K562 (cell line): Measurements from ENCODE around the gene SIGLEC5. TPM values are rescaled to one million over a fixed set of nuclear protein-coding genes. Genes with fewer than 3 reads are reported as not detected.

Source experiments
- ERF ChIP-seq: fragments of 450-650 bp; formaldehyde crosslinking; IDR thresholded peaks from 2 replicates; pipeline ENCODE4 v1.4.0; 2020; ENCODE audit warnings: mild to moderate bottlenecking, mixed read lengths
- FOXM1 ChIP-seq, 2 experiments: fragments of 450-650 bp in 1 of 2; sonication (generic) in 1 of 2; formaldehyde crosslinking in 1 of 2; IDR thresholded peaks; 2 replicates each; pipeline versions ENCODE4 v1.6.1 to v1.9.0; 2017 to 2022; ENCODE audit warnings: low read depth in 2 of 2, mild to moderate bottlenecking in 2 of 2, missing genetic modification reagents in 1 of 2, moderate library complexity in 1 of 2
- KAT8 ChIP-seq: fragments of 450-650 bp; IDR thresholded peaks from 2 replicates; pipeline ENCODE4 v1.6.1; 2016; ENCODE audit warnings: low read depth, mild to moderate bottlenecking
- NBN ChIP-seq: fragments of 450-650 bp; IDR thresholded peaks from 2 replicates; pipeline ENCODE4 v1.6.1; 2016; ENCODE audit warnings: low read depth, mild to moderate bottlenecking
- PPARD ChIP-seq: fragments of 250-450 bp; sonication (Bioruptor Pico); IDR thresholded peaks from 2 replicates; pipeline ENCODE4 v1.8.0; 2022; ENCODE audit warnings: inconsistent platforms, mild to moderate bottlenecking, moderate library complexity
- SMAD2 ChIP-seq: fragments of 150-350 bp; IDR thresholded peaks from 2 replicates; pipeline ENCODE4 v1.6.1; 2014; ENCODE audit warnings: low read depth, mild to moderate bottlenecking, low read length
- WHSC1 ChIP-seq: IDR thresholded peaks from one replicate; pipeline ENCODE4 v1.6.1; 2012; ENCODE audit warnings: low read length, control low read depth, inconsistent platforms
- ZNF12 ChIP-seq: sonication (generic); formaldehyde crosslinking; IDR thresholded peaks from 2 replicates; pipeline ENCODE4 v1.4.0; 2020; ENCODE audit warnings: mild to moderate bottlenecking, missing genetic modification reagents
- ZNF764 ChIP-seq: fragments of 250-450 bp; sonication (Bioruptor Pico); IDR thresholded peaks from 2 replicates; pipeline ENCODE4 v1.4.0; 2020; ENCODE audit warnings: low read depth, mild to moderate bottlenecking, moderate library complexity
- polyA plus RNA-seq, 8 experiments: library from polyadenylated mRNA; depleted of rRNA in 4 of 8; stranded (reverse) in 5 of 8; unstranded in 3 of 8; fragments of >200 nt; fragmentation: Nextera tagmentation in 2 of 8; fragmentation: Illumina TruSeq in 1 of 8; extraction: Ambion mirVana in 2 of 8; extraction: Trizol in 1 of 8; gene quantifications; 2 replicates each; pipeline versions ENCODE4 v1.2.1 to v1.2.3, GENCODE V29; 2011 to 2014; ENCODE audit warnings: inconsistent platforms in 1 of 8, missing spikeins in 1 of 8
- total RNA-seq, 7 experiments: library from RNA; depleted of rRNA in 6 of 7; stranded (reverse); fragments of >200 nt in 6 of 7; fragmentation: Illumina TruSeq in 2 of 7; extraction: Trizol in 2 of 7; gene quantifications; 2 replicates each; pipeline versions ENCODE4 v1.2.1 to v1.2.3, GENCODE V29; 2011 to 2021; ENCODE audit warnings: low replicate concordance in 1 of 7
- TF ChIP-seq, protein P1 (sequence below), 2 experiments: IDR thresholded peaks; 2 replicates each; pipeline ENCODE4 v1.6.1; 2012; ENCODE audit warnings: improper control_type of control experiment in 2 of 2, low read depth in 2 of 2, low read length in 2 of 2, borderline replicate concordance in 1 of 2
- TF ChIP-seq, protein P2 (sequence below): fragments of 450-650 bp; formaldehyde crosslinking; IDR thresholded peaks from 2 replicates; pipeline ENCODE4 v1.4.0; 2020; ENCODE audit warnings: mild to moderate bottlenecking
- TF ChIP-seq, protein P3 (sequence below), 2 experiments: fragments of 450-650 bp in 1 of 2; IDR thresholded peaks; 2 replicates each; pipeline ENCODE4 v1.6.1; 2011 to 2017; ENCODE audit warnings: low read depth in 2 of 2, antibody characterized with exemption in 1 of 2, borderline replicate concordance in 1 of 2, low read length in 1 of 2, mild to moderate bottlenecking in 1 of 2, mixed read lengths in 1 of 2; ENCODE audit not compliant: control insufficient read depth in 1 of 2
- TF ChIP-seq, protein P4 (sequence below): sonication (generic); formaldehyde crosslinking; IDR thresholded peaks from 2 replicates; pipeline ENCODE4 v1.9.0; 2022; ENCODE audit warnings: mild to moderate bottlenecking, missing genetic modification reagents

The SIGLEC5 gene
- total and polyA plus RNA-seq, 9 of the 15 experiments (the other 6 are each of a cell fraction or from before 2014, with no cell fraction given): 0.14 TPM; not detected in 8

GRCh38 chr19:51593969-51594773 is 36.0 kb downstream of the SIGLEC5 start (continued):
- TF ChIP-seq, protein P1, sequence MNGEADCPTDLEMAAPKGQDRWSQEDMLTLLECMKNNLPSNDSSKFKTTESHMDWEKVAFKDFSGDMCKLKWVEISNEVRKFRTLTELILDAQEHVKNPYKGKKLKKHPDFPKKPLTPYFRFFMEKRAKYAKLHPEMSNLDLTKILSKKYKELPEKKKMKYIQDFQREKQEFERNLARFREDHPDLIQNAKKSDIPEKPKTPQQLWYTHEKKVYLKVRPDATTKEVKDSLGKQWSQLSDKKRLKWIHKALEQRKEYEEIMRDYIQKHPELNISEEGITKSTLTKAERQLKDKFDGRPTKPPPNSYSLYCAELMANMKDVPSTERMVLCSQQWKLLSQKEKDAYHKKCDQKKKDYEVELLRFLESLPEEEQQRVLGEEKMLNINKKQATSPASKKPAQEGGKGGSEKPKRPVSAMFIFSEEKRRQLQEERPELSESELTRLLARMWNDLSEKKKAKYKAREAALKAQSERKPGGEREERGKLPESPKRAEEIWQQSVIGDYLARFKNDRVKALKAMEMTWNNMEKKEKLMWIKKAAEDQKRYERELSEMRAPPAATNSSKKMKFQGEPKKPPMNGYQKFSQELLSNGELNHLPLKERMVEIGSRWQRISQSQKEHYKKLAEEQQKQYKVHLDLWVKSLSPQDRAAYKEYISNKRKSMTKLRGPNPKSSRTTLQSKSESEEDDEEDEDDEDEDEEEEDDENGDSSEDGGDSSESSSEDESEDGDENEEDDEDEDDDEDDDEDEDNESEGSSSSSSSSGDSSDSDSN (IDR thresholded peaks at IDR 0.05; ENCODE audit: borderline replicate concordance in 1 of 2, low read depth in 2 of 2, low read length in 2 of 2): no peak
- TF ChIP-seq PPARD (CRISPR knock-in tag) (no peak), WHSC1 (no peak), ZNF12 (CRISPR knock-in tag) (peak; percentile 73; the same call in 1 of the 2 replicates), SMAD2 (no peak), ERF (no peak), ZNF764 (CRISPR knock-in tag) (no peak), FOXM1 (IDR thresholded peaks at IDR 0.05; ENCODE audit: low read depth) (no peak), FOXM1 (CRISPR knock-in tag; IDR thresholded peaks at IDR 0.05; ENCODE audit: low read depth) (no peak), KAT8 (no peak), NBN (no peak)
- TF ChIP-seq, protein P2, sequence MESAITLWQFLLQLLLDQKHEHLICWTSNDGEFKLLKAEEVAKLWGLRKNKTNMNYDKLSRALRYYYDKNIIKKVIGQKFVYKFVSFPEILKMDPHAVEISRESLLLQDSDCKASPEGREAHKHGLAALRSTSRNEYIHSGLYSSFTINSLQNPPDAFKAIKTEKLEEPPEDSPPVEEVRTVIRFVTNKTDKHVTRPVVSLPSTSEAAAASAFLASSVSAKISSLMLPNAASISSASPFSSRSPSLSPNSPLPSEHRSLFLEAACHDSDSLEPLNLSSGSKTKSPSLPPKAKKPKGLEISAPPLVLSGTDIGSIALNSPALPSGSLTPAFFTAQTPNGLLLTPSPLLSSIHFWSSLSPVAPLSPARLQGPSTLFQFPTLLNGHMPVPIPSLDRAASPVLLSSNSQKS: no peak
- TF ChIP-seq, protein P3, sequence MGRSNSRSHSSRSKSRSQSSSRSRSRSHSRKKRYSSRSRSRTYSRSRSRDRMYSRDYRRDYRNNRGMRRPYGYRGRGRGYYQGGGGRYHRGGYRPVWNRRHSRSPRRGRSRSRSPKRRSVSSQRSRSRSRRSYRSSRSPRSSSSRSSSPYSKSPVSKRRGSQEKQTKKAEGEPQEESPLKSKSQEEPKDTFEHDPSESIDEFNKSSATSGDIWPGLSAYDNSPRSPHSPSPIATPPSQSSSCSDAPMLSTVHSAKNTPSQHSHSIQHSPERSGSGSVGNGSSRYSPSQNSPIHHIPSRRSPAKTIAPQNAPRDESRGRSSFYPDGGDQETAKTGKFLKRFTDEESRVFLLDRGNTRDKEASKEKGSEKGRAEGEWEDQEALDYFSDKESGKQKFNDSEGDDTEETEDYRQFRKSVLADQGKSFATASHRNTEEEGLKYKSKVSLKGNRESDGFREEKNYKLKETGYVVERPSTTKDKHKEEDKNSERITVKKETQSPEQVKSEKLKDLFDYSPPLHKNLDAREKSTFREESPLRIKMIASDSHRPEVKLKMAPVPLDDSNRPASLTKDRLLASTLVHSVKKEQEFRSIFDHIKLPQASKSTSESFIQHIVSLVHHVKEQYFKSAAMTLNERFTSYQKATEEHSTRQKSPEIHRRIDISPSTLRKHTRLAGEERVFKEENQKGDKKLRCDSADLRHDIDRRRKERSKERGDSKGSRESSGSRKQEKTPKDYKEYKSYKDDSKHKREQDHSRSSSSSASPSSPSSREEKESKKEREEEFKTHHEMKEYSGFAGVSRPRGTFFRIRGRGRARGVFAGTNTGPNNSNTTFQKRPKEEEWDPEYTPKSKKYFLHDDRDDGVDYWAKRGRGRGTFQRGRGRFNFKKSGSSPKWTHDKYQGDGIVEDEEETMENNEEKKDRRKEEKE (IDR thresholded peaks at IDR 0.05; ENCODE audit: borderline replicate concordance in 1 of 2, control insufficient read depth in 1 of 2, low read depth in 2 of 2, low read length in 1 of 2): 0 out of 4 replicates have a peak, but pooled peaks of 1 of the 2 experiments have one; percentile 60
- TF ChIP-seq, protein P4, sequence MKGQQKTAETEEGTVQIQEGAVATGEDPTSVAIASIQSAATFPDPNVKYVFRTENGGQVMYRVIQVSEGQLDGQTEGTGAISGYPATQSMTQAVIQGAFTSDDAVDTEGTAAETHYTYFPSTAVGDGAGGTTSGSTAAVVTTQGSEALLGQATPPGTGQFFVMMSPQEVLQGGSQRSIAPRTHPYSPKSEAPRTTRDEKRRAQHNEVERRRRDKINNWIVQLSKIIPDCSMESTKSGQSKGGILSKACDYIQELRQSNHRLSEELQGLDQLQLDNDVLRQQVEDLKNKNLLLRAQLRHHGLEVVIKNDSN (CRISPR knock-in tag): 0 out of 2 replicates have a peak, but pooled peaks have one; percentile 40
